HepG2 (cell line): ENCODE data around the gene EHD1. TPM values are rescaled to one million over a fixed set of nuclear protein-coding genes. Genes with fewer than 3 reads are reported as not detected.

ENCODE experiments used
- ATF6 ChIP-seq: sonication (generic); formaldehyde crosslinking; conservative IDR thresholded peaks from 2 replicates; pipeline ENCODE4 v1.4.0; 2020; ENCODE audit warnings: missing genetic modification reagents
- DNMT3B ChIP-seq: conservative IDR thresholded peaks from 2 replicates; pipeline ENCODE4 v1.6.1; 2016; ENCODE audit warnings: missing biosample characterization, control low read depth
- FIP1L1 ChIP-seq: fragments of 200-400 bp; formaldehyde crosslinking; IDR thresholded peaks from 2 replicates; pipeline ENCODE4 v1.6.1; 2018; ENCODE audit warnings: low read depth, mild to moderate bottlenecking, low read length, moderate library complexity, borderline replicate concordance; ENCODE audit not compliant: insufficient read depth
- HMGXB3 ChIP-seq: sonication (generic); formaldehyde crosslinking; IDR thresholded peaks from 2 replicates; pipeline ENCODE4 v1.4.0; 2020; ENCODE audit warnings: missing genetic modification reagents, borderline replicate concordance
- HNRNPLL ChIP-seq: fragments of 200-400 bp; formaldehyde crosslinking; IDR thresholded peaks from 2 replicates; pipeline ENCODE4 v1.6.1; 2017; ENCODE audit warnings: mild to moderate bottlenecking, low read depth, low read length; ENCODE audit not compliant: poor library complexity, severe bottlenecking
- MAZ ChIP-seq, 2 experiments: sonication (generic) in 1 of 2; formaldehyde crosslinking in 1 of 2; IDR thresholded peaks; 2 replicates each; pipeline versions ENCODE4 v1.5.0 to v1.6.1; 2012 to 2020; ENCODE audit warnings: low read depth in 2 of 2, mild to moderate bottlenecking in 2 of 2, borderline replicate concordance in 1 of 2, improper control_type of control experiment in 1 of 2, low read length in 1 of 2, missing genetic modification reagents in 1 of 2, moderate library complexity in 1 of 2
- MXD4 ChIP-seq: IDR thresholded peaks from 2 replicates; pipeline ENCODE4 v1.6.1; 2016; ENCODE audit warnings: mild to moderate bottlenecking, missing biosample characterization, missing genetic modification reagents
- NBN ChIP-seq: fragments of 450-650 bp; conservative IDR thresholded peaks from 2 replicates; pipeline ENCODE4 v1.6.1; 2017
- NFIC ChIP-seq: IDR thresholded peaks from 2 replicates; pipeline ENCODE4 v1.6.1; 2012; ENCODE audit warnings: mild to moderate bottlenecking, low read length, inconsistent platforms
- PHF5A ChIP-seq: IDR thresholded peaks from one replicate; pipeline ENCODE4 v1.6.1; 2018; ENCODE audit warnings: low read depth, missing genetic modification reagents; ENCODE audit not compliant: unreplicated experiment
- POGZ ChIP-seq: sonication (generic); formaldehyde crosslinking; IDR thresholded peaks from 2 replicates; pipeline ENCODE4 v1.4.0; 2020; ENCODE audit warnings: mild to moderate bottlenecking, missing genetic modification reagents
- SATB2 ChIP-seq: sonication (generic); formaldehyde crosslinking; IDR thresholded peaks from 2 replicates; pipeline ENCODE4 v1.5.0; 2020; ENCODE audit warnings: missing genetic modification reagents
- ZBTB34 ChIP-seq: sonication (generic); formaldehyde crosslinking; IDR thresholded peaks from 2 replicates; pipeline ENCODE4 v1.8.0; 2022; ENCODE audit warnings: mild to moderate bottlenecking, missing genetic modification reagents
- ZBTB4 ChIP-seq: sonication (generic); formaldehyde crosslinking; IDR thresholded peaks from 2 replicates; pipeline ENCODE4 v1.4.0; 2020; ENCODE audit warnings: missing genetic modification reagents, mild to moderate bottlenecking, borderline replicate concordance
- ZBTB43 ChIP-seq: sonication (generic); formaldehyde crosslinking; conservative IDR thresholded peaks from 2 replicates; pipeline ENCODE4 v1.4.0; 2020; ENCODE audit warnings: missing genetic modification reagents
- polyA plus RNA-seq, 8 experiments: library from polyadenylated mRNA; depleted of rRNA in 3 of 8; stranded (reverse) in 7 of 8; unstranded in 1 of 8; fragments of >200 nt; fragmentation: Illumina TruSeq in 4 of 8; extraction: Trizol in 4 of 8; gene quantifications; 2 replicates each; pipeline versions ENCODE4 v1.2.1 to v1.2.3, GENCODE V29; 2011 to 2016; ENCODE audit warnings: low read depth in 4 of 8, missing spikeins in 1 of 8, mixed read lengths in 1 of 8; ENCODE audit not compliant: insufficient read depth in 1 of 8
- total RNA-seq, 5 experiments: library from RNA; depleted of rRNA; stranded (reverse); fragments of >200 nt; fragmentation: Illumina TruSeq; extraction: Trizol; gene quantifications; 2 replicates each; pipeline ENCODE4 v1.2.3, GENCODE V29; 2016; ENCODE audit warnings: low read depth in 1 of 5

The EHD1 gene
- total and polyA plus RNA-seq, 2 of the 13 experiments (the other 11 are each of a cell fraction or from before 2014, with no cell fraction given) = 23.6 to 26.6 TPM

- TF ChIP-seq ZBTB43 (no peak), MAZ (IDR thresholded peaks at IDR 0.05; ENCODE audit: borderline replicate concordance, low read depth, low read length) (no peak), MAZ (CRISPR knock-in tag; IDR thresholded peaks at IDR 0.05; ENCODE audit: low read depth) (no peak), PHF5A (CRISPR knock-in tag) (no peak), ATF6 (CRISPR knock-in tag) (no peak), NBN (no peak), HNRNPLL (no peak), SATB2 (no peak), MXD4 (CRISPR knock-in tag) (no peak), FIP1L1 (no peak), POGZ (CRISPR knock-in tag) (no peak), HMGXB3 (CRISPR knock-in tag) (no peak), NFIC (no peak), ZBTB4 (no peak), ZBTB34 (CRISPR knock-in tag) (no peak), DNMT3B (CRISPR knock-in tag) (no peak)
These were observed 7.2 kb upstream of the EHD1 start (continued) for GRCh38 chr11:64885367-64886286.
